Mesenchymal stem cell (in vitro differentiated cells and primary cell): Measurements from ENCODE around the gene GPC3.

Experiments
- DNase-seq: peaks from one replicate; pipeline ENCODE4 v3.0.0-alpha.2; 2013
- H2AFZ ChIP-seq: one replicate; pipeline ENCODE4 v1.6.1; 2013; ENCODE audit warnings: low read depth, mild to moderate bottlenecking, control low read depth, inconsistent platforms, low read length, moderate library complexity
- H2AK5ac ChIP-seq: 2 replicates; pipeline ENCODE4 v1.6.1; 2013; ENCODE audit warnings: low read length, moderate library complexity, mild to moderate bottlenecking, inconsistent platforms; ENCODE audit not compliant: severe bottlenecking
- H2BK120ac ChIP-seq: one replicate; pipeline ENCODE4 v1.6.1; 2013; ENCODE audit warnings: low read depth, mild to moderate bottlenecking, inconsistent platforms, low read length, moderate library complexity
- H2BK12ac ChIP-seq, 2 experiments: one replicate each; pipeline ENCODE4 v1.6.1; 2013; ENCODE audit warnings: inconsistent platforms in 2 of 2, low read length in 2 of 2, mild to moderate bottlenecking in 2 of 2, moderate library complexity in 2 of 2, control low read depth in 1 of 2
- H2BK15ac ChIP-seq: one replicate; pipeline ENCODE4 v1.6.1; 2013; ENCODE audit warnings: mild to moderate bottlenecking, low read depth, inconsistent platforms; ENCODE audit not compliant: poor library complexity, severe bottlenecking
- H2BK5ac ChIP-seq: 2 replicates; pipeline ENCODE4 v1.6.1; 2013; ENCODE audit warnings: low read depth, mild to moderate bottlenecking, low read length, control low read depth, inconsistent platforms; ENCODE audit not compliant: poor library complexity, severe bottlenecking
- H3K14ac ChIP-seq, 2 experiments: one replicate each; pipeline ENCODE4 v1.6.1; 2013; ENCODE audit warnings: inconsistent platforms in 2 of 2, low read length in 2 of 2, control low read depth in 1 of 2, mild to moderate bottlenecking in 1 of 2, moderate library complexity in 1 of 2
- H3K18ac ChIP-seq, 2 experiments: one replicate each; pipeline ENCODE4 v1.6.1; 2013; ENCODE audit warnings: inconsistent platforms in 2 of 2, low read length in 2 of 2, control low read depth in 1 of 2, low read depth in 1 of 2, mild to moderate bottlenecking in 1 of 2
- H3K23ac ChIP-seq, 2 experiments: one replicate each; pipeline ENCODE4 v1.6.1; 2013; ENCODE audit warnings: inconsistent platforms in 2 of 2, low read length in 2 of 2, mild to moderate bottlenecking in 2 of 2, moderate library complexity in 2 of 2, control low read depth in 1 of 2
- H3K27ac ChIP-seq: 2 replicates; pipeline ENCODE4 v1.5.1; 2013; ENCODE audit warnings: mild to moderate bottlenecking, moderate library complexity, low read length, control low read depth, inconsistent platforms; ENCODE audit not compliant: poor library complexity, severe bottlenecking
- H3K27me3 ChIP-seq, 2 experiments: 2 replicates each; pipeline versions ENCODE4 v1.6.1 to v1.7.0; 2013; ENCODE audit warnings: low read length in 2 of 2, mild to moderate bottlenecking in 2 of 2, moderate library complexity in 2 of 2, control low read depth in 1 of 2, inconsistent platforms in 1 of 2; ENCODE audit not compliant: control insufficient read depth in 1 of 2, insufficient read depth in 1 of 2
- H3K36me3 ChIP-seq, 2 experiments: 2 replicates each; pipeline versions ENCODE4 v1.6.1 to v1.7.0; 2013; ENCODE audit warnings: low read length in 2 of 2, control low read depth in 1 of 2, inconsistent platforms in 1 of 2, low read depth in 1 of 2, mild to moderate bottlenecking in 1 of 2; ENCODE audit not compliant: insufficient read depth in 2 of 2, control insufficient read depth in 1 of 2
- H3K4ac ChIP-seq, 2 experiments: one replicate each; pipeline ENCODE4 v1.6.1; 2013; ENCODE audit warnings: inconsistent platforms in 2 of 2, low read length in 2 of 2, mild to moderate bottlenecking in 2 of 2, moderate library complexity in 2 of 2, control low read depth in 1 of 2, low read depth in 1 of 2
- H3K4me1 ChIP-seq: 2 replicates; pipeline ENCODE4 v1.6.1; 2013; ENCODE audit warnings: low read depth, low read length, control low read depth; ENCODE audit not compliant: control insufficient read depth, insufficient read depth
- H3K4me2 ChIP-seq: 2 replicates; pipeline ENCODE4 v1.6.1; 2013; ENCODE audit warnings: low read length, mild to moderate bottlenecking, inconsistent platforms; ENCODE audit not compliant: poor library complexity, severe bottlenecking
- H3K4me3 ChIP-seq, 2 experiments: 2 replicates each; pipeline versions ENCODE4 v1.5.1 to v1.7.0; 2013; ENCODE audit warnings: low read length in 2 of 2, mild to moderate bottlenecking in 2 of 2, control low read depth in 1 of 2, low read depth in 1 of 2; ENCODE audit not compliant: insufficient read depth in 1 of 2
- H3K79me1 ChIP-seq: replicated peaks from 2 replicates; pipeline ENCODE4 v1.6.1; 2013; ENCODE audit warnings: mild to moderate bottlenecking, control low read depth, low read length, inconsistent platforms; ENCODE audit not compliant: poor library complexity, severe bottlenecking
- H3K9ac ChIP-seq: 2 replicates; pipeline ENCODE4 v1.7.0; 2013; ENCODE audit warnings: mild to moderate bottlenecking, low read length, moderate library complexity
- H3K9me3 ChIP-seq: 2 replicates; pipeline ENCODE4 v1.7.0; 2013; ENCODE audit warnings: mild to moderate bottlenecking, low read length; ENCODE audit not compliant: control insufficient read depth
- H4K8ac ChIP-seq: one replicate; pipeline ENCODE4 v1.6.1; 2013; ENCODE audit warnings: inconsistent platforms, mild to moderate bottlenecking, low read length, moderate library complexity
- H4K91ac ChIP-seq: one replicate; pipeline ENCODE4 v1.6.1; 2013; ENCODE audit warnings: mild to moderate bottlenecking, low read length, inconsistent platforms
- WGBS: methylation state at CpG from one replicate; pipeline ENCODE4 v1.1.7; 2013; ENCODE audit warnings: mixed read lengths; 5-methylcytosine and 5-hydroxymethylcytosine counted together

Gene GPC3

DNA sequence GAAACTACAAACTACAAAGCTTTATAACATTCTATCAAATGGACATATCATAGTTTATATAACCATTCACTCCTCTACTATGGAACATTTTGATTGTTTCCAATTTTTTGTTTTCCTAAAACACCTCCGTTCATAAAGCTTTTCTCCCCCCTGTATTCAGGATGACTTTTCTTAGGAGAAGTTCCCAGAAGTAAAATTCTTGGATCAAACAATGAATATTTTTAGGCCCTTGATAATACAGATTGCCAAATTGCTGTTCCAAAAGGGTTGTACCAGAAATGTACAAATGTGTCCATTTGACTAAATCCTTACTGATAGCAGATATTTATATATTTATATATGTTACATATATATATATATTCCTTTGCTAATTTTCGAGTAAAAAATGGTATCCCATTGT lies 77.8 kb downstream of the GPC3 start:
- H4K91ac ChIP-seq = no peak overlapping the region
- WGBS = no CpG with 5 or more reads among the region's 2 CpGs
- no peaks in the 10 kb centered on the region for H3K79me1 ChIP-seq
- H3K4ac ChIP-seq = no peak overlapping the region
- H3K36me3 ChIP-seq = no peaks in the 10 kb centered on the region
- H3K9ac ChIP-seq = no peak overlapping the region
- H2AFZ ChIP-seq = no peak overlapping the region
- H3K9me3 ChIP-seq = no peaks in the 10 kb centered on the region
- DNase-seq = no peak
- H3K4me3 ChIP-seq = no peak overlapping the region
- no peak overlapping the region for H2AK5ac ChIP-seq
- no peak overlapping the region for H3K4me2 ChIP-seq
- H3K4me1 ChIP-seq = no peaks in the 10 kb centered on the region
- no peaks in the 10 kb centered on the region for H3K27me3 ChIP-seq
- H3K27ac ChIP-seq = no peak overlapping the region
- H2BK5ac ChIP-seq = no peak overlapping the region
- H3K18ac ChIP-seq = no peak overlapping the region
- no peak overlapping the region for H2BK12ac ChIP-seq
- H3K23ac ChIP-seq = no peak overlapping the region
- H4K8ac ChIP-seq = no peak overlapping the region
- H2BK15ac ChIP-seq = no peak overlapping the region
- no peak overlapping the region for H2BK120ac ChIP-seq
- no peak overlapping the region for H3K14ac ChIP-seq

DNA sequence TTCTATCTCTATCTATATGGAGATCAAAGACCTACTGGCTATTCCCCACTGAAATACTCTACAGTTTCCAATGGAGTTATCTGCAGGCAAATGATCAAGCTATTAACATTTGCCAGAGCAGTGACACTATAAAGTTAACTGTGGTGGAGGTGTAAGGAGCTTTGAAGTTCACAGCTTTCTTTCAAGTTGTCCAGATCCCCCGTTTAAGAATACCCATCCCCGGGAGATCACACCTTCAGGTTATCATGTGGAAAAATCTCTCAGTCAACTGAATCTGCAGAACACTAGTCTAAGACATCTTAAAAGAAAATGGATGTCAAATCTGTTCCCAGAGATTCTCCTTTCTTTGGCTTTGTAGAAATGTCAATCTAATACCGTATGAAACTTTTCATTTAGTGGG lies 80.1 kb downstream of the GPC3 start:
- Histone ChIP-seq H2BK15ac (no peak overlapping the region), H3K4ac (no peak overlapping the region), H3K4me1 (no peaks in the 10 kb centered on the region), H3K9me3 (no peaks in the 10 kb centered on the region), H2AK5ac (no peak overlapping the region), H3K18ac (no peak overlapping the region), H4K8ac (no peak overlapping the region), H3K4me2 (no peak overlapping the region), H3K36me3 (no peaks in the 10 kb centered on the region), H3K4me3 (no peak overlapping the region), H3K27ac (no peak overlapping the region), H2AFZ (no peak overlapping the region), H3K14ac (no peak overlapping the region), H2BK120ac (no peak overlapping the region), H3K9ac (no peak overlapping the region), H3K23ac (no peak overlapping the region), H3K27me3 (no peaks in the 10 kb centered on the region), H2BK5ac (no peak overlapping the region), H4K91ac (no peak overlapping the region), H2BK12ac (no peak overlapping the region), H3K79me1 (no peaks in the 10 kb centered on the region)
- DNase-seq = no peak
- WGBS = 84% methylated on average over 1 of the region's 3 CpGs

DNA sequence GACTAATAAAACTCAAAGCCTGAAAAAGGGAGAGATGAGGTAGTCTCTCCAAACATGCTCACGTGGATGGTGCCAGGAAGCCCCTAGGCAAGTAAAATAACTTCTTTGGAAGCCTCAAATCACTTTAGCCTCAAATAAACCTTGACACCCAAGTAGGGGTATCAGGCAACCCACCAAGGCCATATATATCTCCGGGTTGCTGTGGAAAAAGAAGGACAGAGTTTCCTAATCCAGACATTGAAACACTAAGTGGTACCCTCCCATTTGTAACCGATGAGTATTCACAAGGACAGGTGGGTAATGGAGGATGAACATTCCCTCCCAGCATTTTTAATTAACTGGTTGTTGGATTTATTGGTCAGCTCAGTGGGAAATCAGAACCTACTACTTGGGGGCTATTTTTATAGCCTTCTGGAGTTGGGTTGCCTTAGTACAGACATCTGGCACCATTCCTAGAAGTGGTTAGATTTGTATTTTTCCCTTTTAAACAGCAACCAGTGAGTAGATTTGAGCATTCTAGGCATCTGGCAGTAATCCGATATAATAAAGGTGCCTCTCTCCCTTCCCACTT lies 87.7 kb downstream of the GPC3 start:
- Histone ChIP-seq H3K4ac (no peak overlapping the region), H3K9ac (no peak overlapping the region), H2BK15ac (no peak overlapping the region), H2BK12ac (no peak overlapping the region), H2AFZ (no peak overlapping the region), H4K8ac (no peak overlapping the region), H3K27me3 (no peaks in the 10 kb centered on the region), H2BK120ac (no peak overlapping the region), H2BK5ac (no peak overlapping the region), H3K27ac (no peak overlapping the region), H2AK5ac (no peak overlapping the region), H3K4me3 (no peak overlapping the region), H3K36me3 (no peaks in the 10 kb centered on the region), H4K91ac (no peak overlapping the region), H3K23ac (no peak overlapping the region), H3K4me1 (no peaks in the 10 kb centered on the region), H3K18ac (no peak overlapping the region), H3K9me3 (no peaks in the 10 kb centered on the region), H3K79me1 (no peaks in the 10 kb centered on the region), H3K4me2 (no peak overlapping the region), H3K14ac (no peak overlapping the region)
- WGBS = 33% methylated on average over 1 of the region's 4 CpGs
- DNase-seq = no peak

DNA sequence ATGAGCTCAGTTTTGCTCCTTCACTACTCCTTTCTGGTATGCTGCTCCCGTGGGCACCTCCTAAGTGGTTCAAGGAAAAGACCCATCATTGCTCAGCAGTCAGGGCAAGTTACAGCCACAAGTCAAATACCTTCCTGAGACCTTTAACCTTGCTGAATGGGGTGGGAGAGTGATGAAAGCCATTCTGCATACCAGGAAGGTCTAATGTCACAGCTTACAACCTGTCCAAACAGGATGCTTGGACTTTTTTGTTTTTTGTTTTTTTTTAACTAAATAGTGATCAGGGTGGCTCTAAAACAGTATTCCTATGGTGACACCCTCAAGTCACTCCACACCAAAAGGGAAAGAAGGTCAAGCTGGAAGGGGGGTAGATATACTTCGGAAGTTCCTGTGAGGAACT lies 93.1 kb downstream of the GPC3 start:
- Histone ChIP-seq H2BK12ac (no peak overlapping the region), H3K9me3 (no peaks in the 10 kb centered on the region), H3K14ac (no peak overlapping the region), H3K4me1 (no peaks in the 10 kb centered on the region), H3K4me3 (no peak overlapping the region), H2BK5ac (no peak overlapping the region), H3K4ac (no peak overlapping the region), H3K9ac (no peak overlapping the region), H2AFZ (no peak overlapping the region), H3K18ac (no peak overlapping the region), H4K8ac (no peak overlapping the region), H3K27me3 (no peaks in the 10 kb centered on the region), H3K79me1 (no peaks in the 10 kb centered on the region), H2BK120ac (no peak overlapping the region), H3K36me3 (no peaks in the 10 kb centered on the region), H3K4me2 (no peak overlapping the region), H2BK15ac (no peak overlapping the region), H4K91ac (no peak overlapping the region), H3K23ac (no peak overlapping the region), H2AK5ac (no peak overlapping the region), H3K27ac (no peak overlapping the region)
- WGBS = no CpG with 5 or more reads among the region's 2 CpGs
- no peak for DNase-seq
